Measurements from ENCODE around the gene DOCK8.

DOCK8 gene

DNA sequence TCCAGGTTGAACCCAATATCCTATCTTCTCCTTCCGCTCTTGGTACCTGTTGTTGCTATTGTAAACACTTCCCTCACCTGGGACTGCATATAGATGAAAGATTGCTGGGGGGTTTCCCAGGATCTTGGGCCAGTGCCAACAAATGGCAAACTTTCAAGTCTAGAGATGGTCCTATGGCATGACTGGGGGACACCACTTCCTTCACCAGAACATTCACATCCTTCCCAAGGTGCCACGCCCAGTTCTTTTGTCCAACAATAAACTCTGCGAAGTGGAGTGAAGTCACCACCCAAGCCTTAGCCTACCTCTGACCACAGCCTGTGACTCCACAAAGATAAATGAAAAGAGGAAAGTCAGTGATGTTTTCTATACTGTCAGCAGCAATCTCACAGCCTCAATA is 34.4 kb downstream of the DOCK8 start:
- H3K36me3 ChIP-seq (ENCODE audit: insufficient read depth, low read length), result no peaks in the 10 kb centered on the region
- H3K27ac ChIP-seq (ENCODE audit: low read depth, low read length), result no peak overlapping the region
- H3K4me1 ChIP-seq (ENCODE audit: control insufficient read depth, insufficient read depth, low read length, unreplicated experiment), result no peaks in the 10 kb centered on the region
- peaks cover 15% of the 10 kb centered on the region; the same call in 1 of the 2 replicates for H3K27me3 ChIP-seq (ENCODE audit: insufficient read depth, low read length)
- no peaks in the 10 kb centered on the region for H3K79me2 ChIP-seq (ENCODE audit: control insufficient read depth, insufficient read depth, low read length, unreplicated experiment)
- H3K4me3 ChIP-seq (ENCODE audit: low read depth, low read length), result no peak overlapping the region
- H2AFZ ChIP-seq (ENCODE audit: low read length, unreplicated experiment), result no peak overlapping the region

DNA sequence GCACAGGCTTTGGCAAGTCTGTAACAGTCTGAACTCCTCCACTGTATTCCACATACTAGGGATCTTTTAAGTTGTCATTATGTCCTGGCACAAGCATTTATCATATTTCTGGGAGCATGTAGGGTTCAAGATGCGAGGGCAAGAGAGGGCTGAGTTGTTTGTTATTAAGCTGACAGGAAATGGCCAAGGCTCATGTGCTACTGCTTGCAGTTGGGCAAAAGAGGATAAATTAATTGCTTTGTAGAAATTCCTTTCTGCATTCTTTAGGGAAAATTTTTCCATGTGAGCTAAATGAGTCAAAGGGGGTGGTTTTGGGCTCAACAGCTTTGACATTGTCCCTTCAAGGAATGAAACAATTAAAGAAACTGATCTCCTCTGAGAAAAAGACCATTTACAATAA is 35.4 kb downstream of the DOCK8 start:
- H3K27me3 ChIP-seq (ENCODE audit: insufficient read depth, low read length), result peaks cover 24% of the 10 kb centered on the region
- no peaks in the 10 kb centered on the region for H3K36me3 ChIP-seq (ENCODE audit: insufficient read depth, low read length)
- H3K4me3 ChIP-seq (ENCODE audit: low read depth, low read length), result no peak overlapping the region
- H3K79me2 ChIP-seq (ENCODE audit: control insufficient read depth, insufficient read depth, low read length, unreplicated experiment), result no peaks in the 10 kb centered on the region
- H3K27ac ChIP-seq (ENCODE audit: low read depth, low read length), result no peak overlapping the region
- H2AFZ ChIP-seq (ENCODE audit: low read length, unreplicated experiment), result no peak overlapping the region
- H3K4me1 ChIP-seq (ENCODE audit: control insufficient read depth, insufficient read depth, low read length, unreplicated experiment), result no peaks in the 10 kb centered on the region

DNA sequence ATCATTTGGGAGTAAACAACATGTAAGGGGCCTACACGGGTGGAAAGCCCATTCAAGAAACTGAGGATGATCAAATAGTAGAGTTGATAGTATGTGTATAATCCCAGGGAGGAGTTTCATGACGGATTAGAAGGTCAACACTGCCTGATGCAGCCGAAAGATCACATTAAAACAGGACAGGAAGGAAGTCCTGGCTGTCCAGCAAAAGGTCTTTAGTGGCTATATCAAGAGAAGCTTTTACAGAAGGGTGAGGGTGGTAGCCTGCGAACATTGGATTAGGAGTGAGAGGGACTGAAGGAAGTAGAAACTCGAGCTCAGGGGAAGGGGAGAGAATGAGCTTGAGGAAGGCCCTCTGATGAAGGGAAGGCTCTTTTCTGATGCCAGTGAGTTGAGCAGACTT is 36.0 kb downstream of the DOCK8 start:
- Histone ChIP-seq H3K4me1 (ENCODE audit: control insufficient read depth, insufficient read depth, low read length, unreplicated experiment) (no peaks in the 10 kb centered on the region), H3K79me2 (ENCODE audit: control insufficient read depth, insufficient read depth, low read length, unreplicated experiment) (no peaks in the 10 kb centered on the region), H2AFZ (ENCODE audit: low read length, unreplicated experiment) (no peak overlapping the region)

DNA sequence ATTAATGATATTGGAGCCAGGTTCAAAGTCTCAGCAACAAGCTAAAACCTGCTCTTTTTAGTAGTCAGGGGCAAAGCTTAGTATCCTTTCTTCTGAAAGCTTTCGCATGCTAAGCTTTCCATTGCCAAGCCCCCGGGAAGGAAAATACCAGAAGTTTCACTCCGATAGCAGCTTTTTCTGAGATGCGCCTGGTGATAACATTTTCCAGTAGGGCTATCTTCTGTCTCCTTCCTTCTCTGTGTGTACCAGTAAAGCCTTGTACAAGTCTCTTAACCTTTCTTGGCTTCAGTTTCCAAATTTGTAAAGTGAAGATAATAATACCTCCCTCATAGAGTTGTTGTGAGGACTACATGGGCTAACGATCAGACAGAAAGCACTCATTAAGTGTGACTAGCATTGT is 36.7 kb downstream of the DOCK8 start:
- Histone ChIP-seq H3K79me2 (ENCODE audit: control insufficient read depth, insufficient read depth, low read length, unreplicated experiment) (no peaks in the 10 kb centered on the region), H3K4me3 (ENCODE audit: low read depth, low read length) (no peak overlapping the region), H3K27ac (ENCODE audit: low read depth, low read length) (no peak overlapping the region), H3K27me3 (ENCODE audit: insufficient read depth, low read length) (peaks cover 28% of the 10 kb centered on the region), H3K4me1 (ENCODE audit: control insufficient read depth, insufficient read depth, low read length, unreplicated experiment) (no peaks in the 10 kb centered on the region), H2AFZ (ENCODE audit: low read length, unreplicated experiment) (no peak overlapping the region), H3K36me3 (ENCODE audit: insufficient read depth, low read length) (no peaks in the 10 kb centered on the region)

More for the DNA sequence above, 36.0 kb downstream of the DOCK8 start:
- Histone ChIP-seq H3K36me3 (ENCODE audit: insufficient read depth, low read length) (no peaks in the 10 kb centered on the region), H3K27ac (ENCODE audit: low read depth, low read length) (no peak overlapping the region), H3K4me3 (ENCODE audit: low read depth, low read length) (no peak overlapping the region), H3K27me3 (ENCODE audit: insufficient read depth, low read length) (peaks cover 24% of the 10 kb centered on the region)

DNA sequence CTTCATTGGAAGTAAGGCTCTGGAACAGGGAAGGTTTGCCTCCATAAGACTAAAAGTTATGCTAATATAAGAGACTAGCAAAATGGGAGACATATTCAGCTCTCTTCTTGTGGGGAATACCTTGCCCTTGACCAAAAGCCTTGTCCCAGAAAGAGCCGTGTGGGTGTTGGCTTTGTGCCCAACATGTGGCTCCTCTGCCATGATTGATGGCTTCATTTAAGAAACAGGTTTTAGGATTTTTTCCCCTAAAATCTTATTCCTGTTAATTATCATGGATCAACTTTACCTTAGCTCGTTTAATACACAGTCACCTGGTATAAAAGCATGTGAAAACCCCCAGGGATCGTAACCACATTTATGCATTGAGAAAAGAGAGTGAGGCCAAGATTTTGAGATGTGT is 38.9 kb downstream of the DOCK8 start:
- Histone ChIP-seq H3K4me1 (ENCODE audit: control insufficient read depth, insufficient read depth, low read length, unreplicated experiment) (no peaks in the 10 kb centered on the region), H2AFZ (ENCODE audit: low read length, unreplicated experiment) (no peak overlapping the region), H3K4me3 (ENCODE audit: low read depth, low read length) (no peak overlapping the region), H3K36me3 (ENCODE audit: insufficient read depth, low read length) (no peaks in the 10 kb centered on the region), H3K27ac (ENCODE audit: low read depth, low read length) (no peak overlapping the region), H3K27me3 (ENCODE audit: insufficient read depth, low read length) (peaks cover 33% of the 10 kb centered on the region), H3K79me2 (ENCODE audit: control insufficient read depth, insufficient read depth, low read length, unreplicated experiment) (no peaks in the 10 kb centered on the region)

DNA sequence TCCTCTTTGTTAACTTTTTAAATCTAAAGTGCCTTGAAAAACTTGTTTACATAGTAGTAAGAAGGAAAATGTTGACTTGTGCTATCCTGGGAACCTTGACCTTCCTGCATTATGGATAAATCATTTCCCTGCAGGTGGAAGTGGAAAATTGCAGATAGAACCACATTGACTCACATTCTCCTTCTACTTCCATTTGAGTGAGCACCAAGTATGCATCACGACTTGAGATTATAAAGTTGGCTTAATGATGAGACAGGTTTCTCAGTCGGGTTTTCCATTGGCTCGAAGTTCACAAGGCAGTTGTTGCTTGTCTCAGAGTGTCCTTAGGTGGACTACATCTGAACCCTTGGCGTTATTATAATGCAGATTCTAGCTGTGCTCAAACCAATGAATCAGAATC is 39.9 kb downstream of the DOCK8 start:
- no peak overlapping the region for H3K27ac ChIP-seq (ENCODE audit: low read depth, low read length)
- H3K79me2 ChIP-seq (ENCODE audit: control insufficient read depth, insufficient read depth, low read length, unreplicated experiment), result no peaks in the 10 kb centered on the region
- H3K4me1 ChIP-seq (ENCODE audit: control insufficient read depth, insufficient read depth, low read length, unreplicated experiment), result no peaks in the 10 kb centered on the region
- no peaks in the 10 kb centered on the region for H3K36me3 ChIP-seq (ENCODE audit: insufficient read depth, low read length)
- no peak overlapping the region for H2AFZ ChIP-seq (ENCODE audit: low read length, unreplicated experiment)
- H3K27me3 ChIP-seq (ENCODE audit: insufficient read depth, low read length), result peaks cover 33% of the 10 kb centered on the region
- no peak overlapping the region for H3K4me3 ChIP-seq (ENCODE audit: low read depth, low read length)

DNA sequence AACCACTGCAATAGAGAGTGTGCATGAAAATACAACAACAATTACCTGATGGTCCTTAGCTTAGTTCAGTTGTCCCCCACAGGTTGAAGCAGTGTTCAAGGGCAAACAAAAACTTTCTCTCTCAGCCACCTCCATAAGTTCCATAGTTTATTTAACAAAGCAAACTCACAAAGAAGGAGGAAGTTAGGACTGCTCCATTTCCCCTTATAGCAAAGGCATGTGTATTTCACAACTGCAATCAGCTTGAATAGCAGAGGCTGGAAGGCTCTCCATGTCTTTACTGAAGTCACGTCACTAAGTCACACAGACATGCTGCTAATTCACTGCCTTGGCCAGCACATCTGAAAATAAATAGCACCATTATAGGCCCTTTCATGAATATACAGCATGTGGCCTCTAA is 43.3 kb downstream of the DOCK8 start:
- Histone ChIP-seq H3K4me1 (ENCODE audit: control insufficient read depth, insufficient read depth, low read length, unreplicated experiment) (no peaks in the 10 kb centered on the region), H3K27me3 (ENCODE audit: insufficient read depth, low read length) (peaks cover 23% of the 10 kb centered on the region), H3K27ac (ENCODE audit: low read depth, low read length) (no peak overlapping the region), H3K79me2 (ENCODE audit: control insufficient read depth, insufficient read depth, low read length, unreplicated experiment) (no peaks in the 10 kb centered on the region), H3K4me3 (ENCODE audit: low read depth, low read length) (no peak overlapping the region), H3K36me3 (ENCODE audit: insufficient read depth, low read length) (no peaks in the 10 kb centered on the region), H2AFZ (ENCODE audit: low read length, unreplicated experiment) (no peak overlapping the region)

DNA sequence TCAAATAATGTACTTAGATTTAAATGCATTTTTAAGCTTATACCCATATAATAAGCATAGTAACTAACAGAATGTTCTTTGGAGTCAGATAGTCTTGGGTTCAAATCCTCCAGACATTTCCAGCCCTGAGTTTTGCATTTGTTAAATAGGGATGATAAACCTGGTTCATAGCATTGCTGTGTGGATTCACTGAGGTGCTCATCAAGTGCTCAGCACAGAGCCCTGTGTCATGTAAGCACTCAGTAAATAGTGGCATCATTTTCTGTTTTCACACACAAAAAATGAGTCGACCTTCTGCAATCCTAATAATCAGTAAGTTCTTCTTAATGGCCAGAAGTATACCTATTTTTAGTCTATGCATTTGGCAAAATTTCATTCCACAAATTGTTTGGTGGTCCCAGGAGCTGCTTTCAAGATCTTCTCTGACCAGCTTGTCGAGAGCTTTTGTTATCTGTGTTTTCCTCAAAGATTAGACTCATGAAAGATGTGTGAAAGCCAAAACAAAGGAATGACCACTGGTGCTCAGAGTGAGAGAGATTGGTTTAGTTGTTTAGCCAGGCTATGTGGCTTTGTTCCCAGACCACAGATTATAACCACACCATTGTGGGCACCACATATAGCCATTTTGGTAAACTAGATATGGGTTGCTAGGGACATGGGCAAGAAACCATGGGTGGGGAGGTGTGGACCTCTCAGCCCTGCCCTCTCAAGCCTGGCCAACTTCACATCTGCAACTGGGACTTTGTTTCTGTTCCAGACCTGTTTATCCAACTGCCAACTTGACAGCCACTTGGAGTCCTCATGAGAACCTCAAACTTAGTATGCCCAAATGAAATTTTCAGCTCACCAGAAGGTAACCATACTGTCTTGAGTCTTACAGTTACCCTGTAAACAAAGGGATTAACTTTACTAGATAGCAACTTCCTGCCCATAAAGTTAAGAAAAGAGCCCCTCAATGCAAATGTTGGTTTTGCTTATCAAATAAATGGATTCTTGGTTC is 45.0 kb downstream of the DOCK8 start:
- no peak overlapping the region for H3K27ac ChIP-seq (ENCODE audit: low read depth, low read length)
- H3K27me3 ChIP-seq (ENCODE audit: insufficient read depth, low read length), result peaks cover 11% of the 10 kb centered on the region; the same call in 1 of the 2 replicates

DNA sequence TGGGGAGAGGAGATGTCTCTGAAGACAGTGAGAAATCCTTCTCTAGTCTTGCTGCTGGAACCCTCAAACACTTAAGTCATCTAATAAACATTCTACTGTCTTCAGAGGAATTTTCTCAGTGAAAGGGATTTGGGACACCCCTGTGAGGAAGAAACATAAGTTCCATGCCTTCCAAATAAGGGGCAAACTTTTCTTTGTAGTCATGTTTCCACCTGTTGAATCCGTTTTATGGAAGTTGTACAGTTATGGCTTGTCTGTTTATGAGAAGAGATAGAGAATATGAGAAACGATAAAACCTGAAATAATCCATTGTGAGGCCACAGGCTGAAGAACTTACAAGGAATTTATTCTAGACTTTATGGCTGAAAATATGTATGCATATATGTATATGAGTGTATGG is 49.6 kb downstream of the DOCK8 start:
- H3K4me1 ChIP-seq (ENCODE audit: control insufficient read depth, insufficient read depth, low read length, unreplicated experiment), result no peaks in the 10 kb centered on the region
- no peak overlapping the region for H3K27ac ChIP-seq (ENCODE audit: low read depth, low read length)
- H2AFZ ChIP-seq (ENCODE audit: low read length, unreplicated experiment), result no peak overlapping the region
- H3K27me3 ChIP-seq (ENCODE audit: insufficient read depth, low read length), result no peaks in the 10 kb centered on the region; the same call in 1 of the 2 replicates
- no peaks in the 10 kb centered on the region for H3K79me2 ChIP-seq (ENCODE audit: control insufficient read depth, insufficient read depth, low read length, unreplicated experiment)
- no peak overlapping the region for H3K4me3 ChIP-seq (ENCODE audit: low read depth, low read length)
- H3K36me3 ChIP-seq (ENCODE audit: insufficient read depth, low read length), result no peaks in the 10 kb centered on the region

More for the DNA sequence above, 45.0 kb downstream of the DOCK8 start:
- Histone ChIP-seq H3K36me3 (ENCODE audit: insufficient read depth, low read length) (no peaks in the 10 kb centered on the region), H3K4me1 (ENCODE audit: control insufficient read depth, insufficient read depth, low read length, unreplicated experiment) (no peaks in the 10 kb centered on the region), H3K4me3 (ENCODE audit: low read depth, low read length) (no peak overlapping the region), H3K79me2 (ENCODE audit: control insufficient read depth, insufficient read depth, low read length, unreplicated experiment) (no peaks in the 10 kb centered on the region), H2AFZ (ENCODE audit: low read length, unreplicated experiment) (no peak overlapping the region)

DNA sequence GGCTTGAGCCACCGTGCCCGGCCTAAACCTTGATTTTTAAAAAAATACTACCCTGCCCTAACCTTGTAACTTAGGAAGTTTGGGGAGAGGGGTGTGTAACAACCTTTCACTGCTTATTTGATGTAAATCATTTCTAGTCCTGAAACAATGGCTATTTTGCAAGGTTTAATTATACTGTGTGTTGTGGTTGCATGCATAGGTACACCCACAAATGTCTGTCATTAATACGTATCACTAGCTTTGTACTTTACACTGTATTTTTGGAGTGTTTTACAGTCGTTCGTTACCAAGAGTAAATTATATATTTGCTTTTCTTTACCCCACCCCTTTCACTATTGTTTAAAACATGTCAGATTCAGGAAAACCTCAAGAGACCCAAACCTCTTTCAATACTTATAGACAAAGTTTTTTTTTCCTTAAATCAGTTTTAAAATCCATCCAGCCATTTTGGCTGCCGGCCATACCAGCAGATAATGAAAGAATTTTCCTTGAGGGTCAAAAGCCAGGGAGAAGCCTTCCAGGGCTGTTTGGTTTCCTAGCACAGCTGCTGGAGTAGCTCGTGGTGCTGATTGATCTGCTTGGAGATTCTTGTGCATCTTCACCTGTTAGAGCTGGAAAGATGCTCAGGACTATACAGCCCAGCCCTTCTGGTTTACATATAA is 50.7 kb downstream of the DOCK8 start:
- H3K27me3 ChIP-seq (ENCODE audit: insufficient read depth, low read length), result no peaks in the 10 kb centered on the region; the same call in 1 of the 2 replicates
- no peak overlapping the region for H3K27ac ChIP-seq (ENCODE audit: low read depth, low read length)
- H3K4me1 ChIP-seq (ENCODE audit: control insufficient read depth, insufficient read depth, low read length, unreplicated experiment), result no peaks in the 10 kb centered on the region
- H3K36me3 ChIP-seq (ENCODE audit: insufficient read depth, low read length), result no peaks in the 10 kb centered on the region
- H2AFZ ChIP-seq (ENCODE audit: low read length, unreplicated experiment), result no peak overlapping the region
- H3K4me3 ChIP-seq (ENCODE audit: low read depth, low read length), result no peak overlapping the region
- no peaks in the 10 kb centered on the region for H3K79me2 ChIP-seq (ENCODE audit: control insufficient read depth, insufficient read depth, low read length, unreplicated experiment)

All from ACC112 (cell line).